GM21390 (cell line): Measurements from ENCODE around the gene LGALS9B.
"Not testable (repeated sequence)": the region's sequence is repeated elsewhere in the genome, so short reads cannot be mapped to it uniquely, and the experiment has no call there.

Experiments used
- ATAC-seq: cut with Tn5 transposase; IDR thresholded peaks from one replicate; pipeline ENCODE4 v1.9.1; 2021; ENCODE audit not compliant: unreplicated experiment

LGALS9B gene

GRCh38 chr17:20467447-20467846, at the start of gene LGALS9B:
TSS of gene LGALS9B (minus strand) at chr17:20467539. CDS start at chr17:20467470, 69 bp downstream.
- peak; percentile 74 for ATAC-seq

GRCh38 chr17:20516986-20517385, 49.6 kb upstream of the LGALS9B start:
- ATAC-seq = not testable (repeated sequence)

GRCh38 chr17:20515099-20515498, 47.8 kb upstream of the LGALS9B start:
- not testable (repeated sequence) for ATAC-seq

GRCh38 chr17:20513539-20513938, 46.2 kb upstream of the LGALS9B start:
- ATAC-seq = not testable (repeated sequence)

- not testable (repeated sequence) for ATAC-seq
Measured at GRCh38 chr17:20512378-20512777, 45.0 kb upstream of the LGALS9B start.

- not testable (repeated sequence) for ATAC-seq
Measured at GRCh38 chr17:20511778-20512177, 44.4 kb upstream of the LGALS9B start.

- not testable (repeated sequence) for ATAC-seq
Measured at GRCh38 chr17:20505333-20505732, 38.0 kb upstream of the LGALS9B start.

GRCh38 chr17:20504388-20505066, 37.2 kb upstream of the LGALS9B start:
- not testable (repeated sequence) for ATAC-seq

- ATAC-seq = not testable (repeated sequence)
Measured at GRCh38 chr17:20501896-20502295, 34.6 kb upstream of the LGALS9B start.

GRCh38 chr17:20500346-20500745, 33.0 kb upstream of the LGALS9B start:
- not testable (repeated sequence) for ATAC-seq

GRCh38 chr17:20495420-20495819, 28.1 kb upstream of the LGALS9B start:
- not testable (repeated sequence) for ATAC-seq

- not testable (repeated sequence) for ATAC-seq
Measured at GRCh38 chr17:20494735-20495134, 27.4 kb upstream of the LGALS9B start.

GRCh38 chr17:20494147-20494546, 26.8 kb upstream of the LGALS9B start:
- ATAC-seq = not testable (repeated sequence)

GRCh38 chr17:20492971-20493370, 25.6 kb upstream of the LGALS9B start:
- ATAC-seq = not testable (repeated sequence)

GRCh38 chr17:20492099-20492498, 24.8 kb upstream of the LGALS9B start:
- not testable (repeated sequence) for ATAC-seq

GRCh38 chr17:20484930-20485329, 17.6 kb upstream of the LGALS9B start:
- ATAC-seq = not testable (repeated sequence)

- ATAC-seq = not testable (repeated sequence)
Measured at GRCh38 chr17:20479889-20480591, 12.7 kb upstream of the LGALS9B start.

GRCh38 chr17:20477398-20478071, 10.2 kb upstream of the LGALS9B start:
- not testable (repeated sequence) for ATAC-seq

GRCh38 chr17:20475137-20475831, 7.9 kb upstream of the LGALS9B start:
- ATAC-seq = not testable (repeated sequence)

- not testable (repeated sequence) for ATAC-seq
Measured at GRCh38 chr17:20474081-20474480, 6.7 kb upstream of the LGALS9B start.

- not testable (repeated sequence) for ATAC-seq
Measured at GRCh38 chr17:20469946-20470345, 2.6 kb upstream of the LGALS9B start.
